Esophagus (tissue), 2 donors: ENCODE data around the gene FAM20B. TPM values are rescaled to one million over a fixed set of nuclear protein-coding genes. Genes with fewer than 3 reads are reported as not detected.

Experiments
- H3K27ac ChIP-seq, 2 donors: one replicate each; pipeline ENCODE4 v1.5.1; 2013; ENCODE audit warnings: low read depth in 2 of 2, mild to moderate bottlenecking in 2 of 2, inconsistent platforms in 1 of 2, low read length in 1 of 2, moderate library complexity in 1 of 2
- H3K27me3 ChIP-seq, 2 donors: one replicate each; pipeline ENCODE4 v1.6.1; 2013; ENCODE audit warnings: low read length in 2 of 2, control low read depth in 1 of 2, mild to moderate bottlenecking in 1 of 2; ENCODE audit not compliant: insufficient read depth in 2 of 2, control insufficient read depth in 1 of 2
- H3K36me3 ChIP-seq, 2 donors: one replicate each; pipeline ENCODE4 v1.6.1; 2013; ENCODE audit warnings: low read length in 1 of 2; ENCODE audit not compliant: control insufficient read depth in 2 of 2, insufficient read depth in 2 of 2
- H3K4me1 ChIP-seq, 2 donors: one replicate each; pipeline ENCODE4 v1.6.1; 2013; ENCODE audit warnings: low read length in 1 of 2; ENCODE audit not compliant: control insufficient read depth in 2 of 2, insufficient read depth in 2 of 2
- H3K4me3 ChIP-seq, 2 donors: one replicate each; pipeline ENCODE4 v1.5.1; 2013; ENCODE audit warnings: low read length in 2 of 2, mild to moderate bottlenecking in 2 of 2, low read depth in 1 of 2, moderate library complexity in 1 of 2
- H3K9me3 ChIP-seq, 2 donors: one replicate each; pipeline ENCODE4 v1.6.1; 2013; ENCODE audit warnings: mild to moderate bottlenecking in 2 of 2, low read depth in 1 of 2, low read length in 1 of 2, moderate library complexity in 1 of 2; ENCODE audit not compliant: control insufficient read depth in 2 of 2, insufficient read depth in 1 of 2
- WGBS, 2 donors: extraction: QIAGEN DNeasy Blood & Tissue Kit; methylation state at CpG; one replicate each; pipeline ENCODE4 v1.1.7; 2013; 5-methylcytosine and 5-hydroxymethylcytosine counted together
- polyA plus RNA-seq, 2 donors: library from polyadenylated mRNA; stranded (reverse); fragments of 200-250 nt; gene quantifications; one replicate each; pipeline ENCODE4 v1.2.3, GENCODE V29; 2013
- donor health status: healthy with polysubstance abuse.
- donor health status: Bipolar disorder and iron deficiency.

FAM20B gene
- polyA plus RNA-seq, 2 donors = 6.2 to 9.0 TPM

- peaks cover 3 to 4% of the 10 kb centered on the region in 2 donors for H3K36me3 ChIP-seq
- WGBS, 2 donors = 94 to 95% methylated on average over 14 of the region's 14 CpGs
Observed at GRCh38 chr1:179046808-179047635, 21.3 kb downstream of the FAM20B start.

DNA sequence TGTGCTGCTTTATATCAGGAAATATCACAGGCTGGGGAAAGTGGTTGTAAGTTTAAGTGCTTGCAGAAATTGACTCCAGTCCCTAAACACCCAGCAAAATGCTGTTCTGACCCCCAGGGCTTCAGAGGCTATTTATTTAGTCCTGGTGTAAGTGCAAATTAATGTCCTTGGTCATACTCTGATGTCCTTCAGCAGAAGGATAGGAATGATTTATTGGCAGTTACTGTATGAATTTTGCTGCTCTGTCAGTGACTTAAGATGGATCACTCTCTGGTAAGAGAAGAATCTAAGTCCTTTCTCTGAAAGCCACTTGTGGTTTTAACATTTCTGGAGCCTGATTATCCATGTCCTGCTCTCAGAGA, 21.9 kb downstream of the FAM20B start:
- Histone ChIP-seq H3K4me1 (no peaks in the 10 kb centered on the region), H3K4me3 (no peak overlapping the region), H3K36me3 (peaks cover 3 to 4% of the 10 kb centered on the region in 2 donors), H3K9me3 (no peaks in the 10 kb centered on the region), H3K27me3 (no peaks in the 10 kb centered on the region), H3K27ac (no peak overlapping the region)

More at GRCh38 chr1:179046808-179047635, 21.3 kb downstream of the FAM20B start:
- Histone ChIP-seq H3K9me3 (no peaks in the 10 kb centered on the region), H3K4me3 (no peak overlapping the region), H3K27me3 (no peaks in the 10 kb centered on the region), H3K4me1 (peaks cover 0 to 2% of the 10 kb centered on the region in 2 donors), H3K27ac (no peak overlapping the region)

GRCh38 chr1:179048339-179049124, 22.8 kb downstream of the FAM20B start:
- H3K4me1 ChIP-seq = no peaks in the 10 kb centered on the region
- peaks cover 3 to 4% of the 10 kb centered on the region in 2 donors for H3K36me3 ChIP-seq
- H3K9me3 ChIP-seq = no peaks in the 10 kb centered on the region
- no peak overlapping the region for H3K27ac ChIP-seq
- no peaks in the 10 kb centered on the region for H3K27me3 ChIP-seq
- no peak overlapping the region for H3K4me3 ChIP-seq
- 95 to 96% methylated on average over 1 of the region's 1 CpG for WGBS, 2 donors

DNA sequence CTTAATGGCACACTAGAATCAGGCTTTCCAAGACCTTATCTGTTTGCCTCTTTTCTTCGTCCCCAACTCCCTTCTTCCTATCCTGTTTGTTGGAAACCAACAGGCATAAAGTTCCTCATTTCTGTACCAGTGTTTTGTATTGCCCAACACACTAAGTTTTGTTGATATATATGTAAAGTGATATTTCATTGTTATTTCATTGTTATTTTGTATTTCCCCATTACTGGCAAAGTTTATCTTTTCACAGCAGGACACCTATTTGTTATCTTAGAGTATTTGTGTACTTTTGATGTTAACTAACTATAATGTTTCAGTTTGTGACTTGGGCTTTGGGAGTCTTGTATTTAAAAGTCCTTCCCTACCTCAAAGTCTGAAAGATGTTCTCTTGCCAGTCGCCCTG, 27.1 kb downstream of the FAM20B start:
- no peaks in the 10 kb centered on the region for H3K4me1 ChIP-seq
- H3K36me3 ChIP-seq = peaks cover 0 to 3% of the 10 kb centered on the region in 2 donors
- H3K4me3 ChIP-seq = no peak overlapping the region
- H3K27me3 ChIP-seq = no peaks in the 10 kb centered on the region
- H3K27ac ChIP-seq = no peak overlapping the region
- WGBS, 2 donors = 82 to 96% methylated on average over 2 of the region's 2 CpGs
- H3K9me3 ChIP-seq = no peaks in the 10 kb centered on the region

GRCh38 chr1:179053486-179053885, 27.8 kb downstream of the FAM20B start:
- 78 to 79% methylated on average over 2 of the region's 2 CpGs for WGBS, 2 donors
- H3K27ac ChIP-seq = no peak overlapping the region
- H3K4me1 ChIP-seq = no peaks in the 10 kb centered on the region
- no peak overlapping the region for H3K4me3 ChIP-seq
- H3K36me3 ChIP-seq = peaks cover 0 to 3% of the 10 kb centered on the region in 2 donors
- no peaks in the 10 kb centered on the region for H3K27me3 ChIP-seq
- no peaks in the 10 kb centered on the region for H3K9me3 ChIP-seq

DNA sequence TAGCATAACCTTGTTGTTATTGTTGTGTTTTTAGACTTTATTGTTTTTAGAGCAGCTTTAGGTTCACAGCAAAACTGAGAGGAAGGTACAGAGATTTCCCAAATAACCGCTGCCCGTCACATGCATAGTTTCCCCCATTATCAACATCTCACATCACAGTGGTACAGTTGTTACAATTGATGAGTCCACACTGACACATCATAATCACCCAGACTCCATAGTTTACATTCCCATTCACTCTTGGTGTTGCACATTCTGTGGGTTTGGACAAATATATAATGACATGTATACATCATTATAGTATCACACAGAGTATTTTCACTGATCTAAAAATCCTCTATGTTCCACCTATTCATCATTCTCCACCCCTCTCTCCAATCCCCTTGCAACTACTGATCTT, 30.2 kb downstream of the FAM20B start:
- Histone ChIP-seq H3K36me3 (no peaks in the 10 kb centered on the region), H3K4me3 (no peak overlapping the region), H3K27ac (no peak overlapping the region), H3K9me3 (no peaks in the 10 kb centered on the region), H3K27me3 (no peaks in the 10 kb centered on the region), H3K4me1 (no peaks in the 10 kb centered on the region)
- WGBS, 2 donors = 99 to 100% methylated on average over 2 of the region's 2 CpGs

DNA sequence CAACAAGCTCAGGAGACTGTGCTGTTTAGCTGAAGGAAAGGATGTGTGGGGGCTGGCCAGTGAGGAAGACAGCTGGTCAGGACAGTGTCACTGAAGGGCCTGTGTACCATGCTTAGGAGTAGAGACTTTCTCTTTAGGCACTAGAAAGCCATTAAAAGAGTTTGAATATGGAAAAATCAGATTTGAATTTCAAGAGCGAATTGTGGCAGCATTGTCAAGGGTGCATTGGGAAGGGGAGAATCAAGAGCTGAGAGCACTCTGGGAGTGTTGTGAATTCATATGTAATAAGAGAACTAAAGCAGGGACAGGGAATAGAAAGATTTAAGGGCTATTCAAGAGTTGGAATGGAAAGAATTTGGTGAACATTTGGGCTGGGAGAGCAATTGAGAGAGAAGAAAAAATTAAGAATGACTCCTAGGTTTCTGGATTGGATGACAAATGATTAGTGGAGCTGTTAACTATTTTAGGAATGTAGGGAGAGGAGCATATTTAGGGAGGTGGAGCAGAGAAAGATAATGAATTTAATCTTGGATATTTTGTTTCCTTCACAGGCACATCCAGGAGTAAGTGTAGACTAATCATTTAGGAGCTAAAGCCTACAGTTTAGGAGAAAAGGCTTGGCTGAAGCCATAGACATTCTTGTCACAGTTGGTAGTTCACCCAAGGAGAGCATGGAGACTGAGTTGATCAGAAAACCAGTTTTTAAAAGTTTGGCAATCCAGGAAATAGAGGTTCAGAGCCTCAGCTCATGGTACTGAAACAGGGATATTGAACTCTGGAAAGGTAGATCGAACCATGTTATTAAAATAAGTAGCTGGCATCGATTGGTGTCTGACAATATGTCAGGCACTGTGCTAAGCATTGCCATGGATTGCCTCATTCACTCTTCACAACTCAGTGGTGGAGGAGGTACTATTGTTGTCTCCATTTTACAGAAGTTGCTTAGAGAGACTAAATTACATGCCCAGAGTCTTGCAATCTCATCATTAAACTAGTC, 33.1 kb downstream of the FAM20B start:
- Histone ChIP-seq H3K27me3 (no peaks in the 10 kb centered on the region), H3K36me3 (peaks cover 0 to under 1% of the 10 kb centered on the region in 2 donors), H3K4me3 (no peak overlapping the region), H3K4me1 (no peaks in the 10 kb centered on the region), H3K9me3 (no peaks in the 10 kb centered on the region), H3K27ac (no peak overlapping the region)
- WGBS, 2 donors = 92 to 97% methylated on average over 3 of the region's 3 CpGs

- 94 to 98% methylated on average over 8 of the region's 8 CpGs for WGBS, 2 donors
- no peaks in the 10 kb centered on the region for H3K27me3 ChIP-seq
- no peak overlapping the region for H3K4me3 ChIP-seq
- H3K36me3 ChIP-seq = peaks cover 0 to 7% of the 10 kb centered on the region in 2 donors
- H3K9me3 ChIP-seq = no peaks in the 10 kb centered on the region
- H3K4me1 ChIP-seq = no peaks in the 10 kb centered on the region
- H3K27ac ChIP-seq = no peak overlapping the region
Observed at GRCh38 chr1:179061360-179062282, 35.9 kb downstream of the FAM20B start.
